SIG-M5 (cell line): ENCODE data around the gene SLC9A7.

ENCODE experiments used
- DNase-seq: peaks from one replicate; lab custom pipeline; 2025; lab: John Stamatoyannopoulos, UW

The SLC9A7 gene

DNA sequence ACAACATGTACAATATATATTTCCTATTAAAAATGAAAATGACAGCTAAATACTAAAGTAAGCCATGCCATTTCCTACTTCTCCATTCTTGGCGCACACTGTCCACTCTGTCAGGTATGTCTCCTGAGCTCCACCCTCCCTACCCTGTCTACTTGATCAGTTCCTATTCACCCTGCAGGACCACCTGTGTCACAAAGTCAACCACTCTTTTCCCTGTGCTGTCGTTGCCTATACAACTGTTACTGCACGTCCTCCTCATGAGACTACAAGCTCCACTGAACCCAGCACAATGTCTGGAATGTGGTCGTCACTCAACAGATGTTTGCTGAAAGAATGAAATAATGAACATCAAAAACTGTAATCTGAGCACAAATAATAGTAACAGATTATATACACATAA, 54.9 kb downstream of the SLC9A7 start:
- no peak for DNase-seq

GRCh38 chrX:46698691-46699090, 60.2 kb downstream of the SLC9A7 start:
- no peak for DNase-seq

GRCh38 chrX:46695491-46695890, 63.4 kb downstream of the SLC9A7 start:
- DNase-seq, result no peak

DNA sequence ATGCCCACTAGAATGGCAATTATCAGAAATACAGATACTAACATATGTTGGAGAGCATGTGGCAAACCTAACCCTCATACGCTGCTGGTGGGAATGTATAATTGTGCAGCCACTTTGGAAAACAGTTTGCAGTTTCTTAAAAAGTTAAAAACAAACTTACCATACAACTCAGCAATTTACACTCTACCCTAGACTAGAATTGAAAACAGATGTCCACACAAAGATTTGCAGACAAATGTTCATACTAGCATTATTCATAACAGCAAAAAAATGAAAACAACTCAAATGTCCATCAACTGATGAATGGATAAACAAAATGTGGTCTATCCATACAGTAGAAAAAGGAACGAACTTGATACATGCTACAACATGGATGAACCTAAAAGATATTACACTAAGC, 64.4 kb downstream of the SLC9A7 start:
- DNase-seq, result no peak

- DNase-seq, result no peak
These were observed 65.8 kb downstream of the SLC9A7 start for GRCh38 chrX:46693149-46693548.

DNA sequence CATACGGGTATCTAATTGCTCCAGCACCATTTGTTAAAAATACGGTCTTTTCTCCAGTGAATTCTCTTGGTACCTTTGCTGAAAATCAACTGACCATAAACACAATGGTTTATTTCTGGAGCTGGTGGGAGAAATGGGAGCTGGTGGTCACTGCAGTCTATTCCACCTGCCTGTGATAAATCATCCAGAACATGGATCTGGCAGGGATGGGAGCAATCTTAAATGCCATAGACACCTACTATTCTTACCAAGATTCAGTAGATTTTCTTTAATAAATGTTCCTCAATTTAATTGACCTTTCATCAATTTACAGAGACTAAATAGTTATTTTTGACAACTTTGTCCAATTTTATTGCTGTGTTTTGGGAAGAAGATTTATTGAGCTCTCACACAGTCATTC, 68.1 kb downstream of the SLC9A7 start:
- DNase-seq, result no peak

GRCh38 chrX:46687619-46688018, 71.3 kb downstream of the SLC9A7 start:
- no peak for DNase-seq

- no peak for DNase-seq
These were observed 72.8 kb downstream of the SLC9A7 start for GRCh38 chrX:46686003-46686645.

DNA sequence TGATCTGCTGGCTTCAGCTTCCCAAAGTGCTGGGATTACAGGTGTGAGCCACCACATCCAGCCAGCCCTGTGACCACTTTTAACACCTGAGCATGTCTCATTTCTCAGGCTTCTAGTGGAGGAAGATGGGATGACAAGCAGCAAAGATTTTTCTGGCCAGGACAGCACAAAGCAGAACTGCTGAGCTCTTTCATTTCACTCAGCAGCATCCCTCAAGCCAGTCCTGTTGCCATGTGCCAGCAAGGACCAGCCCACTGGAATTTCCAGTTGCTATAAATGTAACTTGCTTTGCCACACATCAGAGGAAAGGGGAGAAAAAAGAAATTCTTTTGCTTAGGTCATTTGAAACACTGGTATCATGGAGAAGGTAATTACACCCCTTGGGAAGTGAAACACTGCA, 75.9 kb downstream of the SLC9A7 start:
- DNase-seq, result no peak

DNA sequence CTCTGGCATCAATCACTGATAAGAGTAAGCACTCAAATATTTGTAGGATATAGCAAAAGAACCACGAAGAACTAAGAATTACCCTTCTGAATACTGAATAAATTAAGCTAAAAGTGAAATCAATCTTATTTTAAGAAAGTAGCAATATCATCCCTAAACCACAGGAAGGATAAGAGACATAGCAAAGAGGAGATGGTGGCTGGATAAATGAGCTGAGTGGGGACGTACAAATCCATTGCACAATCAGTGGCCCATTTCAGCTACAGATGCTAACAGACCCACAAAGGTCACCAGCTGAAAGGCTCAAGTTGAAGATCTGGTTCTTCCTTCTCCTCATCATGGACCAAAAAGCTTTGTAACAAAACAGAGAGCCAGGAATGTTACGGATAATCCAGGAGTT, 77.1 kb downstream of the SLC9A7 start:
- no peak for DNase-seq

GRCh38 chrX:46678232-46678631, 80.7 kb downstream of the SLC9A7 start:
- DNase-seq, result no peak

DNA sequence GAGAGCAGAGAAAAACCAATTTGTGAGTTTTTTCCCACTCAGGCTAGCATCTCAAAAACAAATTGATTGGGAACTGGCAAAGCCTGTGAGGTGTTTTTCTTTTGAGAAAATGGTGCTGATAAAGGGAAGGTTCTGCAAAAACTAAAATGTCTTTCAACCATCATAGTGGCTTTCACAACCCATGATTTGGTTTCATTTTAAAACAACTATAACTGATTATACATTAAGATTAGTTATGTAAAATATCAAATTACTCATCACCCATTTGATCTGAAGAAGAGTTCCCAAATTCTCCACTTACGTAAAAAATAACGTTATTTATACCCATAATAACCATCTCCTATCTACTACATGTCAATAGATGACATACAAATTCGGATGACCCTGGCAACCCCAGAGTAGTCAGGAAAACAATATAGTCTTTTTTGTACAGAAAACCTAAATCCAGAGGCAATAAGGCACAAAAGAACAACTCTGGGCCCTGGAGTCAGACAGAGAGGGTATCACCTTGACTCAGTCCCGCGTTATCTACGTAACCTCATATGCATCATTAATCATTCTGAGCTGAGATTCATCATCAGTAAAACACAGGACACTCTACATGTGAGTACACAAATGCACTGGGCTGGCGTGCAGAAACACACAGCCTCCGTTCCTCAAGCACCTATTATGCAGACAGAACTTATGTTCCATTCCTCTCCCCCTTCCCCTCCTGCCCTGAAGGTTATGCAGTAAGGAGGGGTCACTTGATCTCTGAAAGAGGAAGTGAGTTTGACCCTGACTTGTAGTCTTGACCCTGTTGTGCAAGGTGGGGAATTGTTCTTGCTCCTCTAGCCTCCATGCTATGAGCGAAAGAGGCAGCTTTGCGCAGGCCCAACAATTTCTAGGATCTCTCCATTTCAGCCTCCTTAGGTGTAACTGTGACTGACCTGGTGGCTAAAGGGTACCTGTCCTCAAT, 82.2 kb downstream of the SLC9A7 start:
- no peak for DNase-seq

GRCh38 chrX:46673620-46674359, 85.1 kb downstream of the SLC9A7 start:
- DNase-seq, result no peak

DNA sequence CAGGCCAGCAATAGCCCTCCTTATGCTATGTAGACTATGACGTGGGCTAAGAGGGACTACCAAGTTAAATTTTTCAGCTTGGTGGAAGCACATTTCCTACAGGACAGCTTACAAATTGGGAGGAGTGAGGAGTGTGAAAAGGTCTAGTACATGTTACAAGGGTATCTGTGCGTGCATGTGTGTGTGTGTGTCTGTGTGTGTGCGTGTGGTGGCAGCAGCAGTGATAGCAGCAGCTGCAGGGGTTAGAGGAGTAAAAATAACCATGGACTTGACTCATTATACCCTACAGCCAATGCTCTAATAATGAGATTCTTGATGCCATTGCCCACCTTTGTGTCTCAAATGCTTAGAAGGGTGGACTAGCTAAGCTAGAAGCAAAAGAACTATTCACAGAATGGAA, 88.6 kb downstream of the SLC9A7 start:
- DNase-seq, result no peak

DNA sequence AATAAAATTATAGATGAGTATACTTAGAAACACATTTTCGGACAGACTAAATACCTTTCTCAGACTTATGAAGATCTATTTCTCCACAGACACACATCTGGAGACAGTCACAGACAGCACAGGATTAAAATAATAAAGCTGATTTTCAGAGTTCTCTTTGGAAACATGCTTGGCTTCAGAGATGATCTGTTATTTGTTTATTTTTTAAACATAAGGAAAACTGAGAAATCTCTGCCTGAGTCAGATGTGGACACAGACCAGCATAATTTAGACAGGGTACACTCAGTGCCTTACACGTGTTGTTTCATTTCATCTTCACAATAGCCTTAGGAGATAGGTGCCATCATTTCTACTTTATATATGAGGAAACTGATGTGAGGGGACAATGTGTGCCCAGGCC, 92.1 kb downstream of the SLC9A7 start:
- no peak for DNase-seq

- no peak for DNase-seq
These were observed 93.4 kb downstream of the SLC9A7 start for GRCh38 chrX:46665232-46666152.

DNA sequence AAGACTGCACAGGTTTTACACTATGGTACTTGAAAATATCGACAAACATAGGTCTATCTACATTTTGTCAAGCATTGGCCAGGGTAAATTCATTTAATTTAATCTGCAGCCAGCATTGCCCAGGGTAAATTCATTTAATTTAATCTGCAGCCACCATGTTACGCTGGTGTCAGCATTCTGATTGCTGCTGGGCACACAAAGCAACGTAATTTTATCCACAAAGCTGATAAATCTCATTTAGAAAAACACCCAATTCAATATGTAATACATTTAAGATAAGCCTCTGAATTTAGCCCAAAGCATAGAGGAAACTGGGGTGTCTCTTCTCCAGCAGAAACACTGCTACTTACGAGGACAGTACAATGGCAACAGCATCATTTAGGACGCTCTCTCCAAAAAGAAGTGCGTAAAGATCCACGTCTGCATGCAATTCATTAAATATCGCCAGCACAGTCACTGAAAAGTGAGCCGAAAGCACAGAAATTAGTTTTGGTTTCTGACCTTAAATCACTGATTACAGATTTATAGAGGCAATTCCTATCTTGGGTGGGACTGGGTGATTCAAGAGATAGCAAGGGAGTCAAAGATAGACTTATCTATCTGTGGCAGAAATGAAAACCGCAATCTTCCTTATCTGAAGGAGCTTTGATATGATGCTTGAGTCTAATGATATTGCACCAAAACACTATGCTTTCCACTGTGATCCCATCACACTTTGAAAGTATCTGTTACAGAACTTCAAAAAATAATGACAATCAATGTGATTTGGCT, 96.5 kb downstream of the SLC9A7 start:
- DNase-seq, result no peak

DNA sequence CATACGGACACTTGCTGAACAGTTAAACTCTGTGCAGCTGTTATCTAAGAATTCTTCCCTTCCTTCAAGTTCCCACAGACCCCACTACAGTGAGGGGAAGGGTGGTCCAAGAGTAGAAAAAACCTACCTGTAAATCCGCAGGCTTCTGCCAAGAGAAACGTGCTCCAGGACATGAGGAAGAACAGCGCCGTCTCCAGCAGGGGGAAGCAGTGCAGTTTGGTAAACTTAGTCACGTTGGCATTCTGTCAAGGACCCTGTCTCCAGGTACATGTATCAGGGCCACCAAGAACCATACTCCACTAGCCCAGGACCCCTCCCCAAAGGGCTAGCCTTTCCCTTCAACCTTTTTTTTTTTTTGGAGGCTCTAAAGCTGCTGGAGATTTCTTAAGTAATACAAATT, 105.4 kb downstream of the SLC9A7 start:
- DNase-seq, result no peak

DNA sequence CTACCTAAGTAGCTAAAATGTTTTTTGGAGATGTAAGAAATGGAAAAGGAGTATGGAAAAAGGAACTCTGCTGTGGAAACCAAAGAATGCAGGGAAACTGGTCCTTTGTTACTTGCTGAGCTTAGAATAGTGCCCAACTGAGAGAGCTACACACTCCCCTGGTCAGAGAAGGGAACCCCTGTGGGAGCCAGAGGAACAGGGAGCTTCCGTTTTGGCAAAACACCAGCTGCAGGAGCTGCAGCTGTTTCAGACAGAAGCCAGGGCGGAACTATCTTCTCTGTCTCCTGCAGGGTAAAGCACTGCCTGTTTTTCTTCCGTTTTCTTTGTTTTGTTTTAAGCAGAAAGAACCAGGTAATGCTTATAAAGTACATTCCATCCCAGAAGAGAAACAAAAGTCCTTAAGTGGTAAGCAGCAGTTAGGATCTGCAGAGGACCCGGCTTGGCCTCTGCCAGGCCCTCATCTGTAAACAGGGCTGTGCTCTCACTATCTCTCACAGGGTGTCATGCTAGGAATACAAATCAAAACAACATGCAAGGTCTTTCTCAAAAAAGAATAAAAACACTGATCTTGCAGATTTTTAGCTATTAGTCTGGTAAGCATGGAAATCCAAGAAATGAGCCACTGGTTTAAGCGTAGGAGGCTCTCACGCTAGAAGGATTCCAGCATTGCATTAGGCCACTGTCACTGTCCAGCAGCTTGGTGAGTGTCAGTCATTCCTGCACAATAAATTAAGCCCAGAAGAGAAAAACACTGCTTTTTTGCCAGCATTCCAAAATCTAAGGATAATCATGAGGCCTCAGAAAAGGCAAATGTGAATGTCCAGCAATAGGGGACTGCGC, 109.3 kb downstream of the SLC9A7 start:
- DNase-seq, result no peak

GRCh38 chrX:46648660-46649059, 110.3 kb downstream of the SLC9A7 start:
- no peak for DNase-seq
